ENCODE measurements around the gene HSH2D. TPM values are rescaled to one million over a fixed set of nuclear protein-coding genes. Genes with fewer than 3 reads are reported as not detected.

HSH2D gene
- total and polyA plus RNA-seq, 2 of the 13 experiments (the other 11 are each of a cell fraction or from before 2014, with no cell fraction given), result 0.69 to 3.2 TPM

DNA sequence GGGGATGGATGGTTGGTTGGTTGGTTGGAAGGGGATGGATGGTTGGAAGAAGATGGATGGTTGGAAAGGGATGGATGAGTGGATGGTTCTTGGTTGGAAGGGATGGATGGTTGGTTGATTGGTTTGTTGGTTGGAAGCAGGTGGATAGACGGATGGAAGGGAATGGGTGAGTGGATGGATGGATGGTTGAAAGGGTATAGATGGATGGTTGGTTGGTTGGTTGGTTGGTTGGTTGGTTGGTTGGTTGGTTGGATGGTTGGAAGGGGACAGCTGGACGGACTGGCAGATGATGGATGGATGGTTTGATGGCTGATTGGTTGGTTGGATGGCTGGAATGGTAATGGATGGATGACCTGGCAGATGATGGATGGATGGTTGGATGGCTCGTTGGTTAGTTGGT, 11.8 kb upstream of the HSH2D start:
- no peak overlapping the region for H3K4me2 ChIP-seq (ENCODE audit: low read depth, low read length)
- no peak overlapping the region for H3K27ac ChIP-seq (ENCODE audit: extremely low read length, insufficient read depth, low read length)
- no peaks in the 10 kb centered on the region for H3K79me2 ChIP-seq (ENCODE audit: insufficient read depth, low read length)
- no peaks in the 10 kb centered on the region for H4K20me1 ChIP-seq (ENCODE audit: insufficient read depth, low read length)
- ChIA-PET POLR2A (no interaction called here), CTCF (ENCODE audit: low intra/inter-chr PET ratio, low total read pairs) (no interaction called here)
- peaks cover 33 to 65% of the 10 kb centered on the region in 2 experiments; a peak in 4 of 5 replicates for H3K36me3 ChIP-seq (replicated peaks in 1 of 2; ENCODE audit: control insufficient read depth in 1 of 2, insufficient read depth in 2 of 2, low read length in 2 of 2)
- no peak overlapping the region for H3K4me3 ChIP-seq (replicated peaks in 1 of 3; ENCODE audit: insufficient read depth in 1 of 3, low read depth in 2 of 3, low read length in 3 of 3)
- H3K9ac ChIP-seq (ENCODE audit: insufficient read depth, low read depth, low read length), result no peak overlapping the region
- H3K4me1 ChIP-seq (ENCODE audit: insufficient read depth, low read length), result no peaks in the 10 kb centered on the region
- DNase-seq (ENCODE audit: low spot score), result no peak
- in situ Hi-C loops (cut with HindIII; ENCODE audit: extremely low pct_ligation_motif_present, low pct_unique_long_range_greater_than_20kb), result no loop called here
- WGBS (ENCODE audit: low lambda C conversion rate), result 74% methylated on average over 3 of the region's 3 CpGs
- H3K9me3 ChIP-seq (ENCODE audit: low read length), result no peaks in the 10 kb centered on the region
- no peak for FAIRE-seq
- no peak for TF ChIP-seq ZNF446 (CRISPR knock-in tag; IDR thresholded peaks at IDR 0.05)
- no peak for TF ChIP-seq ZC3H4 (CRISPR knock-in tag; IDR thresholded peaks at IDR 0.05; ENCODE audit: borderline replicate concordance)
- TF ChIP-seq KDM3A (CRISPR knock-in tag; IDR thresholded peaks at IDR 0.05; ENCODE audit: low read depth), result no peak
- no peak for TF ChIP-seq RORA (CRISPR knock-in tag; IDR thresholded peaks at IDR 0.05)
- no TSS peak for BruUV-seq (replicated peaks)
- ATAC-seq, result no peak
- intact Hi-C loops (cut with micrococcal nuclease; ENCODE audit: unreplicated experiment), result no loop called here
- H2AFZ ChIP-seq (ENCODE audit: low read length), result no peak overlapping the region
- H3K27me3 ChIP-seq (ENCODE audit: control insufficient read depth in 1 of 2, insufficient read depth in 2 of 2, low read length in 2 of 2), result no peaks in the 10 kb centered on the region

- Histone ChIP-seq H4K20me1 (ENCODE audit: insufficient read depth, low read length) (no peaks in the 10 kb centered on the region), H2AFZ (ENCODE audit: low read length) (no peak overlapping the region), H3K9ac (ENCODE audit: insufficient read depth, low read depth, low read length) (no peak overlapping the region), H3K4me2 (ENCODE audit: low read depth, low read length) (no peak overlapping the region), H3K27me3 (ENCODE audit: control insufficient read depth in 1 of 2, insufficient read depth in 2 of 2, low read length in 2 of 2) (no peaks in the 10 kb centered on the region), H3K4me3 (replicated peaks in 1 of 3; ENCODE audit: insufficient read depth in 1 of 3, low read depth in 2 of 3, low read length in 3 of 3) (no peak overlapping the region), H3K27ac (ENCODE audit: extremely low read length, insufficient read depth, low read length) (no peak overlapping the region), H3K79me2 (ENCODE audit: insufficient read depth, low read length) (no peaks in the 10 kb centered on the region), H3K4me1 (ENCODE audit: insufficient read depth, low read length) (no peaks in the 10 kb centered on the region), H3K36me3 (replicated peaks in 1 of 2; ENCODE audit: control insufficient read depth in 1 of 2, insufficient read depth in 2 of 2, low read length in 2 of 2) (peaks cover 23 to 44% of the 10 kb centered on the region in 2 experiments; a peak in 4 of 5 replicates), H3K9me3 (ENCODE audit: low read length) (no peaks in the 10 kb centered on the region)
- in situ Hi-C loops (cut with HindIII; ENCODE audit: extremely low pct_ligation_motif_present, low pct_unique_long_range_greater_than_20kb) (no loop called here), intact Hi-C loops (cut with micrococcal nuclease; ENCODE audit: unreplicated experiment) (no loop called here)
- WGBS (ENCODE audit: low lambda C conversion rate), result 91% methylated on average over 3 of the region's 4 CpGs
- no peak for ATAC-seq
- no TSS peak for BruUV-seq (replicated peaks)
- FAIRE-seq, result no peak
- CTCF ChIA-PET (ENCODE audit: low intra/inter-chr PET ratio, low total read pairs), result no interaction called here
- POLR2A ChIA-PET, result interaction anchor here (0.9 kb wide), 1 partner anchor 11 kb away, joined by 5 read pairs; the partner anchor contains the start of gene HSH2D
- no peak for DNase-seq (ENCODE audit: low spot score)
- TF ChIP-seq ZNF550 (CRISPR knock-in tag; IDR thresholded peaks at IDR 0.05; ENCODE audit: borderline replicate concordance) (no peak), MNT (IDR thresholded peaks at IDR 0.05) (no peak), ZNF558 (CRISPR knock-in tag; IDR thresholded peaks at IDR 0.05; ENCODE audit: borderline replicate concordance) (no peak), ZBTB7B (CRISPR knock-in tag; IDR thresholded peaks at IDR 0.05) (no peak), REPIN1 (CRISPR knock-in tag; IDR thresholded peaks at IDR 0.05; ENCODE audit: borderline replicate concordance, low read depth) (no peak), U2AF1 (optimal IDR thresholded peaks at IDR 0.05; ENCODE audit: low read depth, low read length) (no peak), TP53 (CRISPR knock-in tag; conservative IDR thresholded peaks at IDR 0.05) (no peak), CAMTA2 (CRISPR knock-in tag; IDR thresholded peaks at IDR 0.05; ENCODE audit: borderline replicate concordance) (no peak), GZF1 (CRISPR knock-in tag; IDR thresholded peaks at IDR 0.05) (no peak), ZNF652 (CRISPR knock-in tag; IDR thresholded peaks at IDR 0.05; ENCODE audit: borderline replicate concordance, low read depth) (no peak), E2F2 (CRISPR knock-in tag; IDR thresholded peaks at IDR 0.05; ENCODE audit: borderline replicate concordance) (no peak), YY1 (IDR thresholded peaks at IDR 0.05; ENCODE audit: insufficient read depth, insufficient replicate concordance, low read depth, low read length) (no peak), ZNF713 (CRISPR knock-in tag; IDR thresholded peaks at IDR 0.05) (no peak), TRIM24 (CRISPR knock-in tag; IDR thresholded peaks at IDR 0.05) (no peak), CREM (IDR thresholded peaks at IDR 0.05) (no peak), CREM (CRISPR knock-in tag; IDR thresholded peaks at IDR 0.05) (no peak)
Measured at GRCh38 chr19:16133818-16134217, 9.7 kb upstream of the HSH2D start.
